KOPT-K1 (cell line): ENCODE results near the gene BLTP1.
"Not testable (repeated sequence)": the region's sequence is repeated elsewhere in the genome, so short reads cannot be mapped to it uniquely, and the experiment has no call there.

Source experiments
- H3K27ac ChIP-seq: fragments of 200-600 bp; sonication (generic); 2 replicates; pipeline ENCODE4 v1.5.1; 2016; ENCODE audit warnings: antibody characterized with exemption, mild to moderate bottlenecking, low read depth, low read length; ENCODE audit not compliant: poor library complexity, severe bottlenecking
- H3K36me3 ChIP-seq: fragments of 200-600 bp; sonication (generic); 2 replicates; pipeline ENCODE4 v1.5.1; 2017; ENCODE audit warnings: antibody characterized with exemption, mild to moderate bottlenecking, low read length, moderate library complexity; ENCODE audit not compliant: insufficient read depth
- H3K9me3 ChIP-seq: fragments of 200-600 bp; sonication (generic); 2 replicates; pipeline ENCODE4 v1.5.1; 2017; ENCODE audit warnings: antibody characterized with exemption, low read length, mild to moderate bottlenecking; ENCODE audit not compliant: insufficient read depth, poor library complexity, severe bottlenecking

BLTP1 gene

GRCh38 chr4:122151982-122152710 lies at the start of gene BLTP1:
Gene BLTP1, plus strand, starts transcription at chr4:122152331. Its CDS starts 18,317 bp downstream, at chr4:122170648.
- Histone ChIP-seq H3K27ac (peak within 1 kb of the TSS; percentile 78), H3K36me3 (peaks cover 19% of the 10 kb centered on the region), H3K9me3 (peaks cover 1% of the 10 kb centered on the region)

GRCh38 chr4:122104184-122104583 lies 47.9 kb upstream of the BLTP1 start:
- H3K9me3 ChIP-seq: no peaks in the 10 kb centered on the region
- H3K27ac ChIP-seq: no peak overlapping the region
- H3K36me3 ChIP-seq: no peaks in the 10 kb centered on the region

- Histone ChIP-seq H3K9me3 (no peaks in the 10 kb centered on the region), H3K36me3 (no peaks in the 10 kb centered on the region)
Measured at GRCh38 chr4:122107680-122108079, 44.5 kb upstream of the BLTP1 start.

GRCh38 chr4:122110304-122110703 lies 41.8 kb upstream of the BLTP1 start:
- not testable (repeated sequence) for H3K36me3 ChIP-seq, H3K27ac ChIP-seq, H3K9me3 ChIP-seq

More at GRCh38 chr4:122107680-122108079, 44.5 kb upstream of the BLTP1 start:
- no peak overlapping the region for H3K27ac ChIP-seq

GRCh38 chr4:122117743-122118142 lies 34.4 kb upstream of the BLTP1 start:
- Histone ChIP-seq H3K27ac (no peak overlapping the region), H3K9me3 (peaks cover 7% of the 10 kb centered on the region), H3K36me3 (no peaks in the 10 kb centered on the region)

GRCh38 chr4:122118243-122118642 lies 33.9 kb upstream of the BLTP1 start:
- Histone ChIP-seq H3K27ac (no peak overlapping the region), H3K9me3 (peaks cover 12% of the 10 kb centered on the region), H3K36me3 (no peaks in the 10 kb centered on the region)

- Histone ChIP-seq H3K27ac (no peak overlapping the region), H3K36me3 (no peaks in the 10 kb centered on the region), H3K9me3 (peaks cover 17% of the 10 kb centered on the region)
Measured at GRCh38 chr4:122119739-122120138, 32.4 kb upstream of the BLTP1 start.

GRCh38 chr4:122121593-122121992 lies 30.5 kb upstream of the BLTP1 start:
- Histone ChIP-seq H3K27ac (no peak overlapping the region), H3K9me3 (peaks cover 17% of the 10 kb centered on the region), H3K36me3 (no peaks in the 10 kb centered on the region)

GRCh38 chr4:122122083-122122482 lies 30.0 kb upstream of the BLTP1 start:
- Histone ChIP-seq H3K36me3 (no peaks in the 10 kb centered on the region), H3K9me3 (peaks cover 17% of the 10 kb centered on the region), H3K27ac (no peak overlapping the region)

- Histone ChIP-seq H3K36me3 (no peaks in the 10 kb centered on the region), H3K9me3 (peaks cover 13% of the 10 kb centered on the region), H3K27ac (no peak overlapping the region)
Measured at GRCh38 chr4:122129061-122129460, 23.1 kb upstream of the BLTP1 start.

GRCh38 chr4:122131562-122132157 lies 20.5 kb upstream of the BLTP1 start:
- no peaks in the 10 kb centered on the region for H3K36me3 ChIP-seq
- H3K9me3 ChIP-seq: peaks cover 13% of the 10 kb centered on the region
- peak overlapping the region; percentile 28 for H3K27ac ChIP-seq

GRCh38 chr4:122132891-122133290 lies 19.2 kb upstream of the BLTP1 start:
- peaks cover 13% of the 10 kb centered on the region for H3K9me3 ChIP-seq
- H3K36me3 ChIP-seq: no peaks in the 10 kb centered on the region
- no peak overlapping the region for H3K27ac ChIP-seq

GRCh38 chr4:122139139-122139538 lies 13.0 kb upstream of the BLTP1 start:
- Histone ChIP-seq H3K36me3 (no peaks in the 10 kb centered on the region), H3K9me3 (no peaks in the 10 kb centered on the region), H3K27ac (no peak overlapping the region)

- no peaks in the 10 kb centered on the region for H3K9me3 ChIP-seq
- no peaks in the 10 kb centered on the region for H3K36me3 ChIP-seq
- H3K27ac ChIP-seq: no peak overlapping the region
Measured at GRCh38 chr4:122140834-122141233, 11.3 kb upstream of the BLTP1 start.

GRCh38 chr4:122142687-122143086 lies 9.4 kb upstream of the BLTP1 start:
- no peaks in the 10 kb centered on the region for H3K36me3 ChIP-seq
- H3K9me3 ChIP-seq: no peaks in the 10 kb centered on the region
- H3K27ac ChIP-seq: no peak overlapping the region

- Histone ChIP-seq H3K36me3 (no peaks in the 10 kb centered on the region), H3K27ac (no peak overlapping the region), H3K9me3 (no peaks in the 10 kb centered on the region)
Measured at GRCh38 chr4:122146652-122147051, 5.5 kb upstream of the BLTP1 start.
